ENCODE data around the gene TMEM215.
"Not testable (repeated sequence)": the region's sequence is repeated elsewhere in the genome, so short reads cannot be mapped to it uniquely, and the experiment has no call there.

Gene TMEM215

DNA sequence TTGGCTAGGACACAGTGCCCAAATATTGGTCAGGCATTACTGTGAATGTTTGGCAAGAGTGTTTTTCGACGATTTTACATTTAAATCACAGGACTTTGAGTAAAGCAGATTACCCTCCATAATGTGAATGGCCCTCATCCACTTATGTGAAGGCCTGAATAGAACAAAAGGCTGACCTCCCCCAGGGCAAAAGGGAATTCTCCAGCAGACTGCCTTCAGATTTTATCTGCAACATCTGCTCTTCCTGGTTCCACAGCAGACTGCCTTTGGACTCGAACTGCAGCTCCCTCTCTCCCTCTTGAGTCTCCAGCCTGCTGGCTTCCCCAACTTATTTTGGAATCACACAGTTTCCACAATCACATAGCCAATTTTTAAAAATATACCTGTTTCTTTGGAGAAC lies 7.1 kb upstream of the TMEM215 start:
- ATAC-seq: no peak
- TF ChIP-seq ZNF70 (CRISPR knock-in tag; IDR thresholded peaks at IDR 0.05): 0 out of 2 replicates have a peak, but pooled peaks have one; percentile 37
- TF ChIP-seq CSDC2 (CRISPR knock-in tag; IDR thresholded peaks at IDR 0.05): no peak

DNA sequence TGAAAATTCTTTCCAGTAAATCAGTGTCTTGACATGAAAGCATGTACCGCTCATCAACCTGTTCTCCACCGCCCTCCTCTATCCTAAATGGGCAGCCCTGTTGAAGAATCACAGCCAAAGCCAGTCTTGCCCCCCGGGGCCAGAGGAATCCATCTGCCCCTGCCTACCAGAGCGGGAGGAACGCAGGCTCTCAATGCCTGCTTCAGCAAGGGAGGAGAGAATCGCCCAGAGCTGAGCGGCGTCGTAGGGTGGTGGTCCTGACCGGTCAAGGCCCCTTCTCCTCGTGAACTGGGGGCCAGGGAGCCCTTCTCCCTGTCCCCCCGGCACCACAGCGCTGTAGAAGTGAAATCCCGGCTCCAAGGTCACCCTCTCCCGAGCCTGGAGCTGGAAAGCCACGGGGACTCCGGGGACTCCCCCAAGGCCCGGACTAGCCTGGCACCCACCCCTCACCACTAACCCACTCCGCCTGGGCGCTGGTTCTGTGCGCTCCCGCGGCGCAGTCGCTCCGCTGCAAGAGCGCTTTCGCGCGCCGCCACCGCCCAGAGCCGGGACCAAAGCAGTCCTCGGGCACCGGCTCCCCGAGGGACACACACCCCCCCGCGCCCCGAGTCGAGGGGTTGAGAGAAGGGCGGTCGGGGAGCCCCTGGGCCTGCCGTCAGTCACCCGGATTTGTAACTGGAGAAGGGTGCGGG lies 718 bp upstream of the TMEM215 start:
- peak; percentile 36 for ATAC-seq
- TF ChIP-seq ZC3H10 (CRISPR knock-in tag; IDR thresholded peaks at IDR 0.05) (no peak), CSRNP3 (CRISPR knock-in tag; IDR thresholded peaks at IDR 0.05) (no peak), ISL1 (CRISPR knock-in tag; IDR thresholded peaks at IDR 0.05) (no peak), BACH2 (CRISPR knock-in tag; IDR thresholded peaks at IDR 0.05; ENCODE audit: borderline replicate concordance) (no peak), SNAI2 (CRISPR knock-in tag; IDR thresholded peaks at IDR 0.05) (no peak), RARB (CRISPR knock-in tag; IDR thresholded peaks at IDR 0.05) (no peak), ARNTL (CRISPR knock-in tag; IDR thresholded peaks at IDR 0.05; ENCODE audit: borderline replicate concordance, low read depth) (no peak), TOX (CRISPR knock-in tag; IDR thresholded peaks at IDR 0.05; ENCODE audit: borderline replicate concordance) (no peak), ZNF8 (CRISPR knock-in tag; IDR thresholded peaks at IDR 0.05) (no peak), ESRRG (CRISPR knock-in tag; IDR thresholded peaks at IDR 0.05) (no peak), TSHZ2 (CRISPR knock-in tag; IDR thresholded peaks at IDR 0.05) (no peak)
- TF ChIP-seq, protein P1, sequence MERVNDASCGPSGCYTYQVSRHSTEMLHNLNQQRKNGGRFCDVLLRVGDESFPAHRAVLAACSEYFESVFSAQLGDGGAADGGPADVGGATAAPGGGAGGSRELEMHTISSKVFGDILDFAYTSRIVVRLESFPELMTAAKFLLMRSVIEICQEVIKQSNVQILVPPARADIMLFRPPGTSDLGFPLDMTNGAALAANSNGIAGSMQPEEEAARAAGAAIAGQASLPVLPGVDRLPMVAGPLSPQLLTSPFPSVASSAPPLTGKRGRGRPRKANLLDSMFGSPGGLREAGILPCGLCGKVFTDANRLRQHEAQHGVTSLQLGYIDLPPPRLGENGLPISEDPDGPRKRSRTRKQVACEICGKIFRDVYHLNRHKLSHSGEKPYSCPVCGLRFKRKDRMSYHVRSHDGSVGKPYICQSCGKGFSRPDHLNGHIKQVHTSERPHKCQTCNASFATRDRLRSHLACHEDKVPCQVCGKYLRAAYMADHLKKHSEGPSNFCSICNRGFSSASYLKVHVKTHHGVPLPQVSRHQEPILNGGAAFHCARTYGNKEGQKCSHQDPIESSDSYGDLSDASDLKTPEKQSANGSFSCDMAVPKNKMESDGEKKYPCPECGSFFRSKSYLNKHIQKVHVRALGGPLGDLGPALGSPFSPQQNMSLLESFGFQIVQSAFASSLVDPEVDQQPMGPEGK (CRISPR knock-in tag; IDR thresholded peaks at IDR 0.05; ENCODE audit: borderline replicate concordance): no peak

- TF ChIP-seq GLIS3 (CRISPR knock-in tag; IDR thresholded peaks at IDR 0.05): no peak
- TF ChIP-seq BACH2 (CRISPR knock-in tag; IDR thresholded peaks at IDR 0.05; ENCODE audit: borderline replicate concordance): no peak
- no peak for TF ChIP-seq ZC3H10 (CRISPR knock-in tag; IDR thresholded peaks at IDR 0.05)
- TF ChIP-seq, protein P2, sequence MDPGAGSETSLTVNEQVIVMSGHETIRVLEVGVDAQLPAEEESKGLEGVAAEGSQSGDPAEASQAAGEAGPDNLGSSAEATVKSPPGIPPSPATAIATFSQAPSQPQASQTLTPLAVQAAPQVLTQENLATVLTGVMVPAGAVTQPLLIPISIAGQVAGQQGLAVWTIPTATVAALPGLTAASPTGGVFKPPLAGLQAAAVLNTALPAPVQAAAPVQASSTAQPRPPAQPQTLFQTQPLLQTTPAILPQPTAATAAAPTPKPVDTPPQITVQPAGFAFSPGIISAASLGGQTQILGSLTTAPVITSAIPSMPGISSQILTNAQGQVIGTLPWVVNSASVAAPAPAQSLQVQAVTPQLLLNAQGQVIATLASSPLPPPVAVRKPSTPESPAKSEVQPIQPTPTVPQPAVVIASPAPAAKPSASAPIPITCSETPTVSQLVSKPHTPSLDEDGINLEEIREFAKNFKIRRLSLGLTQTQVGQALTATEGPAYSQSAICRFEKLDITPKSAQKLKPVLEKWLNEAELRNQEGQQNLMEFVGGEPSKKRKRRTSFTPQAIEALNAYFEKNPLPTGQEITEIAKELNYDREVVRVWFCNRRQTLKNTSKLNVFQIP (CRISPR knock-in tag; IDR thresholded peaks at IDR 0.05; ENCODE audit: borderline replicate concordance, low read depth): no peak
- no peak for TF ChIP-seq ZNF565 (CRISPR knock-in tag; conservative IDR thresholded peaks at IDR 0.05; ENCODE audit: low read depth)
- no peak for TF ChIP-seq TCF4 (CRISPR knock-in tag; IDR thresholded peaks at IDR 0.05; ENCODE audit: borderline replicate concordance)
- ATAC-seq: no peak
Observed at GRCh38 chr9:32787816-32788215, 4.5 kb downstream of the TMEM215 start.

- ATAC-seq: not testable (repeated sequence)
Observed at GRCh38 chr9:32796015-32796414, 12.7 kb downstream of the TMEM215 start.

DNA sequence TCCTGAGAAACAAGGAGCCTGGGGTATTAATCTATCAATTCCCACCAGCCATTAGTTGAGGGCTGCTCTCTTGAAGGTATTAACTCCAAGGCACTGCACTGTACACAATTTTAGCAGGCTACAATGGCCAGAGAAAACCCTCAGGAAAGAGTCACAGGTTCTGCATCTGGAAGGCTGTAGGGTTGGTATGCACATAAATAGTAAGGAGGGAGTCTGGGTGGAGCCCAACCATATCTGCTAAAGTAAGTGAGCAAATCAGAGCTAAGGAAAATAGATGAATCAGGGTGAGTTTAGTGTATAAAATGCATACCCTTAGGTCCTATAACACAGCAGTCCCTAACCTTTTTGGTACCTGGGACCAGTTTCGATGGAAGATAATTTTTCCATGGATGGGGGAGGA lies 18.2 kb downstream of the TMEM215 start:
- no peak for ATAC-seq
- TF ChIP-seq PPARA (CRISPR knock-in tag; IDR thresholded peaks at IDR 0.05; ENCODE audit: borderline replicate concordance) (no peak), SNAI2 (CRISPR knock-in tag; IDR thresholded peaks at IDR 0.05) (no peak), TCF4 (CRISPR knock-in tag; IDR thresholded peaks at IDR 0.05; ENCODE audit: borderline replicate concordance) (no peak), CSDC2 (CRISPR knock-in tag; IDR thresholded peaks at IDR 0.05) (no peak), TSHZ2 (CRISPR knock-in tag; IDR thresholded peaks at IDR 0.05) (no peak), ZNF70 (CRISPR knock-in tag; IDR thresholded peaks at IDR 0.05) (no peak)
- TF ChIP-seq, protein P1 (CRISPR knock-in tag; IDR thresholded peaks at IDR 0.05; ENCODE audit: borderline replicate concordance): no peak
- TF ChIP-seq, protein P3, sequence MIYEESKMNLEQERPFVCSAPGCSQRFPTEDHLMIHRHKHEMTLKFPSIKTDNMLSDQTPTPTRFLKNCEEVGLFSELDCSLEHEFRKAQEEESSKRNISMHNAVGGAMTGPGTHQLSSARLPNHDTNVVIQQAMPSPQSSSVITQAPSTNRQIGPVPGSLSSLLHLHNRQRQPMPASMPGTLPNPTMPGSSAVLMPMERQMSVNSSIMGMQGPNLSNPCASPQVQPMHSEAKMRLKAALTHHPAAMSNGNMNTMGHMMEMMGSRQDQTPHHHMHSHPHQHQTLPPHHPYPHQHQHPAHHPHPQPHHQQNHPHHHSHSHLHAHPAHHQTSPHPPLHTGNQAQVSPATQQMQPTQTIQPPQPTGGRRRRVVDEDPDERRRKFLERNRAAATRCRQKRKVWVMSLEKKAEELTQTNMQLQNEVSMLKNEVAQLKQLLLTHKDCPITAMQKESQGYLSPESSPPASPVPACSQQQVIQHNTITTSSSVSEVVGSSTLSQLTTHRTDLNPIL (CRISPR knock-in tag; IDR thresholded peaks at IDR 0.05; ENCODE audit: low read depth): no peak
